PC-9 (cell line): ENCODE results near the gene CCDC9B. TPM values are rescaled to one million over a fixed set of nuclear protein-coding genes. Genes with fewer than 3 reads are reported as not detected.

Experiments
- BruUV-seq: library from RNA; stranded (reverse); fragments of 400-500 nt; replicated peaks from 2 replicates; lab custom pipeline; 2021; lab: Mats Ljungman, UMichigan
- CTCF ChIA-PET: fragments of 300-600 bp; sonication (Branson Sonifier 250); formaldehyde crosslinking; loops from one replicate; lab custom pipeline; 2022; ENCODE audit warnings: antibody characterized with exemption; lab: Charles Lee
- POLR2A ChIA-PET: fragments of 300-600 bp; sonication (Branson Sonifier 250); formaldehyde crosslinking; loops from one replicate; lab custom pipeline; 2022; ENCODE audit warnings: antibody characterized with exemption; ENCODE audit not compliant: unreplicated experiment; lab: Charles Lee
- DNase-seq, 2 experiments: peaks; one replicate each; pipeline versions ENCODE4 v3.0.0 to v3.0.0-alpha.2; 2015 to 2022; ENCODE audit warnings: mixed read lengths in 1 of 2
- H2AFZ ChIP-seq: fragments of 200-600 bp; sonication (generic); 2 replicates; pipeline ENCODE4 v1.8.1; 2017; ENCODE audit warnings: antibody characterized with exemption
- H3F3A ChIP-seq: fragments of 200-600 bp; sonication (generic); 2 replicates; pipeline ENCODE4 v1.8.1; 2017; ENCODE audit warnings: antibody characterized with exemption, mild to moderate bottlenecking, low read depth; ENCODE audit not compliant: insufficient read depth
- H3K27ac ChIP-seq: fragments of 200-600 bp; sonication (generic); 2 replicates; pipeline ENCODE4 v1.6.1; 2016; ENCODE audit warnings: mixed run types
- H3K27me3 ChIP-seq: fragments of 200-600 bp; sonication (generic); 2 replicates; pipeline ENCODE4 v1.6.1; 2016; ENCODE audit warnings: low read depth, mixed run types; ENCODE audit not compliant: insufficient read depth
- H3K36me3 ChIP-seq: fragments of 200-600 bp; sonication (generic); 2 replicates; pipeline ENCODE4 v1.6.1; 2016; ENCODE audit warnings: low read depth, mixed run types
- H3K4me1 ChIP-seq: fragments of 200-600 bp; sonication (generic); replicated peaks from 2 replicates; pipeline ENCODE4 v1.6.1; 2016; ENCODE audit warnings: mixed run types; ENCODE audit not compliant: insufficient read depth
- H3K4me2 ChIP-seq: fragments of 200-600 bp; sonication (generic); 2 replicates; pipeline ENCODE4 v1.6.1; 2017; ENCODE audit warnings: mixed run types
- H3K4me3 ChIP-seq: fragments of 200-600 bp; sonication (generic); 2 replicates; pipeline ENCODE4 v1.6.1; 2016; ENCODE audit warnings: mixed run types
- H3K79me2 ChIP-seq: fragments of 200-600 bp; sonication (generic); 2 replicates; pipeline ENCODE4 v1.6.1; 2017; ENCODE audit warnings: low read depth, mixed run types
- H3K9me2 ChIP-seq: fragments of 200-600 bp; sonication (generic); 2 replicates; pipeline ENCODE4 v1.8.1; 2017; ENCODE audit warnings: mild to moderate bottlenecking; ENCODE audit not compliant: insufficient read depth
- H3K9me3 ChIP-seq: fragments of 200-600 bp; sonication (generic); 2 replicates; pipeline ENCODE4 v1.8.1; 2016; ENCODE audit warnings: low read depth; ENCODE audit not compliant: insufficient read depth
- H4K20me1 ChIP-seq: fragments of 200-600 bp; sonication (generic); 2 replicates; pipeline ENCODE4 v1.8.1; 2017; ENCODE audit not compliant: insufficient read depth
- CTCF ChIP-seq: fragments of 200-600 bp; sonication (generic); conservative IDR thresholded peaks from 2 replicates; pipeline ENCODE4 v1.6.1; 2017; ENCODE audit warnings: mixed run types, antibody characterized with exemption, mild to moderate bottlenecking, moderate library complexity
- EZH2 ChIP-seq: fragments of 200-600 bp; sonication (generic); IDR thresholded peaks from 2 replicates; pipeline ENCODE4 v1.8.0; 2017; ENCODE audit warnings: antibody characterized with exemption, low read depth
- intact Hi-C: fragments of 100-400 bp; cut with micrococcal nuclease; formaldehyde crosslinking; loops from one replicate; pipeline ENCODE4 v1.10.0; 2022; ENCODE audit not compliant: unreplicated experiment
- total RNA-seq: library from RNA; stranded (reverse); gene quantifications from 2 replicates; pipeline ENCODE4 v1.2.3, GENCODE V29; 2021

The CCDC9B gene
- total RNA-seq, 1 experiment from 2014 or later, result 141 TPM

DNA sequence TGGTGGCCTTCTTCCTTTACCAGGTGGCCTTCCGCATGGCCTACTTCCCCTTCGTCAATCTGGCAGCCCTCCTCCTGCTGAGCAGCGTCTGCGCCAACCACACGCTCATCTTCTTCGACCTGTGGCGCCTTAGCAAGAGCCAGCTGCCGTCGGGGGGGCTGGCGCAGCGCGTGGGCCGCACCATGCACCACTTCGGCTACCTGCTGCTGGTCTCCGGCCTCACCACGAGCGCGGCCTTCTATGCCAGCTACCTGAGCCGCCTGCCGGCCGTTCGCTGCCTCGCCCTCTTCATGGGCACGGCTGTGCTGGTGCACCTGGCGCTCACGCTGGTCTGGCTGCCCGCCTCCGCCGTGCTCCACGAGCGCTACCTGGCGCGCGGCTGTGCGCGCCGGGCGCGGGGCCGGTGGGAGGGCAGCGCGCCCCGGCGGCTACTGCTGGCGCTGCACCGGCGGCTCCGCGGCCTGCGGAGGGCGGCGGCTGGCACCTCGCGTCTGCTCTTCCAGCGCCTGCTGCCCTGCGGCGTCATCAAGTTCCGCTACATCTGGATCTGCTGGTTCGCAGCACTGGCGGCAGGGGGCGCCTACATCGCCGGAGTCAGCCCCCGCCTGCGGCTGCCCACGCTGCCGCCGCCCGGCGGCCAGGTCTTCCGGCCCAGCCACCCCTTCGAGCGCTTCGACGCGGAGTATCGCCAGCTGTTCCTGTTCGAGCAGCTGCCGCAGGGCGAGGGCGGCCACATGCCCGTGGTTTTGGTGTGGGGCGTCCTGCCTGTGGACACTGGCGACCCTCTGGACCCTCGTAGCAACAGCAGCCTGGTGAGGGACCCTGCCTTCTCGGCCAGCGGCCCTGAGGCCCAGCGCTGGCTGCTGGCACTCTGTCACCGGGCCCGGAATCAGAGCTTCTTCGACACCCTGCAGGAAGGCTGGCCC lies 27.2 kb upstream of the CCDC9B start:
- TF ChIP-seq EZH2, result no peak
- peak; percentile 59 for TF ChIP-seq CTCF
- ChIA-PET CTCF (interaction anchor here (0.6 to 1.0 kb wide), 7 partner anchors 14 to 259 kb away, joined by 3 to 19 read pairs (median 4); partner anchors contain the start of genes BMF, CCDC9B and INAFM2), POLR2A (no interaction called here)
- no peaks in the 10 kb centered on the region for H3K27me3 ChIP-seq
- peak overlapping the region; percentile 38 for H3K4me2 ChIP-seq
- intact Hi-C loops, result loop anchor here (1.0 to 2.0 kb wide), 4 partner anchors 29 to 89 kb away; no protein-coding TSS in a partner anchor
- H3K27ac ChIP-seq, result no peak overlapping the region
- H2AFZ ChIP-seq, result no peak overlapping the region
- peak; percentile 59 to 91 for DNase-seq
- no peak overlapping the region for H3K4me3 ChIP-seq
- H3K9me3 ChIP-seq, result no peaks in the 10 kb centered on the region
- no peaks in the 10 kb centered on the region for H3K79me2 ChIP-seq
- H4K20me1 ChIP-seq, result no peaks in the 10 kb centered on the region
- H3K9me2 ChIP-seq, result no peaks in the 10 kb centered on the region
- H3K4me1 ChIP-seq, result no peaks in the 10 kb centered on the region
- no TSS peak for BruUV-seq
- no peaks in the 10 kb centered on the region for H3K36me3 ChIP-seq
- H3F3A ChIP-seq, result no peaks in the 10 kb centered on the region

DNA sequence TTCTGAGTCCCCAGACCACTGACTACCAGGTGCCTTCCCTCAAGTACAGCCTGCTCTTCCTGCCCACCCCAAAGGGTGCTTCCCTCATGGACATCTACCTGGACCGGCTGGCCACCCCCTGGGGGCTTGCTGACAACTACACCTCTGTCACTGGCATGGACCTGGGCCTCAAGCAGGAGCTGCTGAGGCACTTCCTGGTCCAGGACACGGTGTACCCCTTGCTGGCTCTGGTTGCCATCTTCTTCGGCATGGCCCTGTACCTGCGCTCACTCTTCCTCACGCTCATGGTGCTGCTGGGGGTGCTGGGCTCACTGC lies 26.6 kb upstream of the CCDC9B start:
- no peaks in the 10 kb centered on the region for H4K20me1 ChIP-seq
- H3K27ac ChIP-seq, result no peak overlapping the region
- H3K27me3 ChIP-seq, result no peaks in the 10 kb centered on the region
- no peaks in the 10 kb centered on the region for H3K79me2 ChIP-seq
- H3K36me3 ChIP-seq, result no peaks in the 10 kb centered on the region
- peak overlapping the region; percentile 38 for H3K4me2 ChIP-seq
- H3K9me2 ChIP-seq, result no peaks in the 10 kb centered on the region
- POLR2A ChIA-PET, result no interaction called here
- no peak for DNase-seq
- H3K4me1 ChIP-seq, result no peaks in the 10 kb centered on the region
- H3F3A ChIP-seq, result no peaks in the 10 kb centered on the region
- CTCF ChIA-PET, result interaction anchor here (0.6 to 1.0 kb wide), 7 partner anchors 13 to 259 kb away, joined by 3 to 19 read pairs (median 4); partner anchors contain the start of genes BMF, CCDC9B and INAFM2
- BruUV-seq, result no TSS peak
- intact Hi-C loops, result no loop called here
- H2AFZ ChIP-seq, result no peak overlapping the region
- H3K4me3 ChIP-seq, result no peak overlapping the region
- no peak for TF ChIP-seq CTCF
- no peak for TF ChIP-seq EZH2
- no peaks in the 10 kb centered on the region for H3K9me3 ChIP-seq

DNA sequence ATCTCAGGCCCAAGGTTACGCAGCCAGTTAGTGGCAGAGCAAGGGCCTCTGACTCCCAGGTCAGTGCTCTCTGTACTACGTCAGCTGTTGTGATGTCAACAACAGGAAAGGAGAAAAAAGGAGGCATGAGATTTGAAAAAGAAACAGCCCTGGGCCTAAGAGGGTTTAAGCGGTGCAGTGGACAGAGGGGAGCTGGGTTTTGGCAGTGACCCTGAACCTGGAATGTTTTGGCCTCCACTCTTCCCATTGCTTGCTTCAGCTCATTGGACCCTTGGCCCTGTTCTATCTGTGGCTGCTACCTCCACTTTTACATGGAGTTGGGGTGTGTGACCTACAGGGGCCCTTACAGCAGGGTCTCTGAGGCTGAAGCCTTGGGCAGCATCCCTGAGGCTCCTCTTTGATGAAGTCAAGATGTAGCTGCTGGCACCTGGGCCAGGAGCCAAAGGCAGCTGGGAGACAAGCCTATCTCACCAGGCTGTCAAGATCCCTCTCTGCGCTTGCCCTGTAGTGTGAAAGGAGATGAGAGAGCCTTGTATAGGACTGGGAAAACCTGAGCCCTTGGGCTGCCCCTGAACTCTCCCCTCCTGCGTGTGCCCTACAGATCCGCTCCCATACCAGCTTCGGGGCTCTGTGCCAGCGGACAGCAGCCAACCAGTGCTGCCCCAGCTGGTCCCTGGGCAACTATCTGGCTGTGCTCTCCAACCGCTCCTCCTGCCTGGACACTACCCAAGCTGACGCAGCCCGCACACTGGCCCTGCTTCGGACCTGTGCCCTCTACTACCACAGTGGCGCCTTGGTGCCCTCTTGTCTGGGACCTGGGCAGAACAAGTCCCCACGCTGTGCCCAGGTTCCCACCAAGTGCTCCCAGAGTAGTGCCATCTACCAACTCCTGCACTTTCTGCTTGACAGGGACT lies 26.0 kb upstream of the CCDC9B start:
- Histone ChIP-seq H3K9me3 (no peaks in the 10 kb centered on the region), H3K27ac (no peak overlapping the region), H4K20me1 (no peaks in the 10 kb centered on the region), H3K9me2 (no peaks in the 10 kb centered on the region), H3K36me3 (no peaks in the 10 kb centered on the region), H3K4me1 (no peaks in the 10 kb centered on the region), H3K79me2 (no peaks in the 10 kb centered on the region), H3K4me3 (no peak overlapping the region), H3K4me2 (no peak overlapping the region), H3F3A (no peaks in the 10 kb centered on the region), H3K27me3 (no peaks in the 10 kb centered on the region), H2AFZ (no peak overlapping the region)
- ChIA-PET POLR2A (no interaction called here), CTCF (no interaction called here)
- no peak for DNase-seq
- TF ChIP-seq EZH2, result no peak
- TF ChIP-seq CTCF, result no peak
- BruUV-seq, result no TSS peak
- intact Hi-C loops, result no loop called here
